Testis (tissue), 3 donors: ENCODE results near the gene OR6J1. TPM values are rescaled to one million over a fixed set of nuclear protein-coding genes. Genes with fewer than 3 reads are reported as not detected.
"Not testable (repeated sequence)": the region's sequence is repeated elsewhere in the genome, so short reads cannot be mapped to it uniquely, and the experiment has no call there.

Experiments
- DNase-seq: peaks from one replicate; pipeline ENCODE4 v3.0.0-alpha.2; 2019
- H3K27ac ChIP-seq, 2 donors: fragments of 200-600 bp; sonication (generic); one replicate each; pipeline ENCODE4 v1.5.1; 2019
- H3K27me3 ChIP-seq: fragments of 200-600 bp; sonication (generic); one replicate; pipeline ENCODE4 v1.5.1; 2019
- H3K36me3 ChIP-seq: fragments of 200-600 bp; sonication (generic); one replicate; pipeline ENCODE4 v1.5.1; 2017; ENCODE audit warnings: low read depth; ENCODE audit errors: missing control alignments
- H3K4me1 ChIP-seq: fragments of 200-600 bp; sonication (generic); one replicate; pipeline ENCODE4 v1.5.1; 2019
- H3K4me3 ChIP-seq, 2 donors: fragments of 200-600 bp; sonication (generic); one replicate each; pipeline ENCODE4 v1.5.1; 2017 to 2019
- H3K9me3 ChIP-seq: fragments of 200-600 bp; sonication (generic); one replicate; pipeline ENCODE4 v1.5.1; 2017
- CTCF ChIP-seq, 3 experiments: fragments of 450-650 bp in 2 of 3; fragments of 200-600 bp in 1 of 3; sonication (generic) in 1 of 3; IDR thresholded peaks; one replicate each; pipeline ENCODE4 v1.5.1; 2016 to 2019; ENCODE audit warnings: antibody characterized with exemption in 3 of 3, mild to moderate bottlenecking in 2 of 3, moderate library complexity in 1 of 3
- POLR2A ChIP-seq: fragments of 450-650 bp; IDR thresholded peaks from one replicate; pipeline ENCODE4 v1.6.1; 2017; ENCODE audit warnings: antibody characterized with exemption, mild to moderate bottlenecking, moderate library complexity
- WGBS, 2 donors: methylation state at CpG; one replicate each; pipeline ENCODE4 v1.1.5; 2018; 5-methylcytosine and 5-hydroxymethylcytosine counted together
- intact Hi-C: fragments of 100-400 bp; cut with DNase I; formaldehyde crosslinking; loops from one replicate; pipeline ENCODE4 v1.15.1; 2023; ENCODE audit warnings: low total_unique reads
- polyA plus RNA-seq: library from polyadenylated mRNA; stranded (reverse); fragments of 350-450 nt; fragmentation: Illumina TruSeq; extraction: RNeasy Lipid Tissue Mini Kit (QIAGEN cat#74804); gene quantifications from one replicate; pipeline ENCODE4 v1.2.3, GENCODE V29; 2014; ENCODE audit warnings: low read depth, low replicate concordance; ENCODE audit not compliant: insufficient read depth
- total RNA-seq, 2 donors: library from RNA; depleted of rRNA; stranded (reverse); fragments of >200 nt; gene quantifications; one replicate each; pipeline ENCODE4 v1.2.3, GENCODE V29; 2016

The OR6J1 gene
- total and polyA plus RNA-seq, 3 donors from 2014 or later, result 0.19 TPM; not detected in 2

DNA sequence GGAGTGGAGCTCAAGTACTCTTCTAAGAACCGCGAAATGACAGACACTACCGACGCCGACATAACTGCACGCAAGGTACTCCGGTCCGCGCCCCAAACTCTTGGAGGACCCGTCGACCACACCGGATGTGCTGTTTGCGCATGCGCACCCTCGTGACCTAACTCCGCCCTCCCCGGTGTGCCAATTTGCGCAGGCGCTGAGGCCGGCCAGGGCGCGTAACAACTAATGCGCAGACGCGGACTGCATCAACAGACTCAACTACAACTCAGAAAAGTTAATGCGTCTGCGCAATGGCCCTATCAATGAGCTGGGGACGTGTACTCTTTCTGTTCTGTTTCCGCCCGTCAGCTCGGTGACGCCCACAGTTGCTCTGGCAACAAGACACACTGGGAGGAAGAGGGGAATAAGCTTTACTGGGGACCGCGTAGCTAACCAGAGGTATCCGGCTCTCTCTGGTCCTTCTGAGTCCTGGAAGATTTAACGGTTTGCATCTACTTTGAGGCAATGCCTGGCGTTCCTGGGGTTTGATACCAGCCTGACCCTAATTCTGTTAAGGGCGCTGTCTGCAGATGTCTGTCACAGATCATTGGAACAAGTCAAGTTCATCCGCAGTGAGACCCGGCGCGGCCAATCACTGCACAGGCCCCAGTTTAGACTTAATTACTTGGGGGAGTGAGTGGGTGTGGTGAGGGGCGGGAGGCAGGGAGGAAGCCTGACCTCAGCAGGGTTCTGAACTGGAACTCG lies 54.9 kb downstream of the OR6J1 start, which contains the start of gene DAD1:
DAD1 (minus strand) TSS at position 129 of the 744 bp plus-strand sequence; CDS start at position 62, 67 bp downstream.
- Histone ChIP-seq H3K27me3 (no peaks in the 10 kb centered on the region), H3K4me3 (peak within 1 kb of the TSS; percentile 82 to 94), H3K4me1 (peaks cover 17% of the 10 kb centered on the region), H3K9me3 (no peaks in the 10 kb centered on the region), H3K36me3 (no peaks in the 10 kb centered on the region), H3K27ac (peak within 1 kb of the TSS; percentile 48 to 88)
- 0 to 1% methylated on average over 16 to 44 of the region's 44 CpGs for WGBS, 2 donors
- peak; percentile 43 for TF ChIP-seq POLR2A
- TF ChIP-seq CTCF (IDR thresholded peaks at IDR 0.05), result peak in 2 of 3 experiments; percentile 16 to 35
- DNase-seq, result peak; percentile 98
- intact Hi-C loops, result no loop called here

- H3K27ac ChIP-seq, result peak overlapping the region; percentile 48 to 88
- no peak for TF ChIP-seq POLR2A
- TF ChIP-seq CTCF (IDR thresholded peaks at IDR 0.05), result no peak
- no peaks in the 10 kb centered on the region for H3K9me3 ChIP-seq
- intact Hi-C loops, result no loop called here
- no peaks in the 10 kb centered on the region for H3K27me3 ChIP-seq
- peaks cover 17% of the 10 kb centered on the region for H3K4me1 ChIP-seq
- DNase-seq, result no peak
- H3K36me3 ChIP-seq, result no peaks in the 10 kb centered on the region
- WGBS, 2 donors, result 2 to 3% methylated on average over 14 to 17 of the region's 17 CpGs
- peak overlapping the region; percentile 82 to 94 for H3K4me3 ChIP-seq
Observed at GRCh38 chr14:22588526-22589095, 55.5 kb downstream of the OR6J1 start.

DNA sequence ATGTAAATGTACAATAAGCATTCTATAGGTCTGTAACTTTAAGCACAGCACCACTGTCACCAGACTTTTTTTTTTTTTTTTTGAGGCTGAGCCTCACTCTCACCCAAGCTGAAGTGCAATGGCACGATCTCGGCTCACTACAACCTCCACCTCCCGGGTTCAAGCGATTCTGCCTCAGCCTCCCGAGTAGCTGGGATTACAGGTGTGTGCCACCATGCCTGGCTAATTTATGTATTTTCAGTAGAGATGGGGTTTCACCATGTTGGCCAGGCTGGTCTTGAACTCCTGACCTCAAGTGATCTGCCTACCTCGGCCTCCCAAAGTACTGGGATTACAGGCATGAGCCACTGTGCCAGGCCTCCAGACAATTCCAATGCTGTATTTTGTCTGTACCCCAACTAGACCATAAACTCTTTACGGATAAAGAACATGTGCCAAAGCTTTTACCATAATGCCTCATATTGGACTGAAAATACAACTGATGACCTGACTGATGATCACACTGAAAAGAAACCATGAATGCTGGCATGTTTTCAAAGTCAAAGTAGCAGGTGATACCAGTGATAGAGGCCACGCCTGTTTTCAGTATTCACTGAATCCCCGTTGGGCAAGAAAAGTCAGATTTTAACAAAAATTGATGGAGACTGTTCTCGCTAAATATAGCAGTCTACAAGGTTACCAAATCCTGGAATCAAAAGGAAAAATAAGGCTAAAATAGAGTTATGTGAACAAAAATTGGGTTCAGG lies 56.3 kb downstream of the OR6J1 start:
- 60 to 68% methylated on average over 10 of the region's 10 CpGs for WGBS, 2 donors
- intact Hi-C loops, result not testable (repeated sequence)
- peaks cover 17% of the 10 kb centered on the region for H3K4me1 ChIP-seq

DNA sequence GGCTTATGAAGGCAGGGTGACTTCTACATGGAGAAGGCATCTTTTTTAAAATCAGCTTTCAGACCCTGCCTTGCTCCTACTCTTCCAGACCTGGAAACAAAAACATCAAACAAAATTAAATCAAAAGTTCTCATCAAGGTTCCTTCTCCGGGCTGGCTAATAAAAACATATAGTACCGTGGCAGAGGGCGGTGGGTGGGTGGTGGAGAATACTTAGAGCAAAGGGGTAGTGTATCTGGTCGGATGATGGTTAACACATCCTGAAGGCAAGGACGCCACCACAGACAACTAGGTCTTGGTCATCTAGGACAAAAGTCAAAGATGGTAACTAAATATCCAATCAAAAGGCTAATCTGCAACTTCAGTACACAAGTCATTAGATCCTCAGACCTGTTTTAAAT lies 56.9 kb downstream of the OR6J1 start:
- Histone ChIP-seq H3K27me3 (no peaks in the 10 kb centered on the region), H3K4me1 (peaks cover 17% of the 10 kb centered on the region), H3K27ac (no peak overlapping the region), H3K36me3 (no peaks in the 10 kb centered on the region), H3K9me3 (no peaks in the 10 kb centered on the region), H3K4me3 (no peak overlapping the region)
- TF ChIP-seq CTCF (IDR thresholded peaks at IDR 0.05), result no peak
- TF ChIP-seq POLR2A, result no peak
- WGBS, 2 donors, result 67 to 78% methylated on average over 5 of the region's 5 CpGs
- intact Hi-C loops, result no loop called here
- no peak for DNase-seq

More for the DNA sequence above, 56.3 kb downstream of the OR6J1 start:
- H3K27me3 ChIP-seq, H3K27ac ChIP-seq, H3K9me3 ChIP-seq, DNase-seq, H3K36me3 ChIP-seq: not testable (repeated sequence)
- H3K4me3 ChIP-seq, result peak overlapping the region; percentile 82 to 94

DNA sequence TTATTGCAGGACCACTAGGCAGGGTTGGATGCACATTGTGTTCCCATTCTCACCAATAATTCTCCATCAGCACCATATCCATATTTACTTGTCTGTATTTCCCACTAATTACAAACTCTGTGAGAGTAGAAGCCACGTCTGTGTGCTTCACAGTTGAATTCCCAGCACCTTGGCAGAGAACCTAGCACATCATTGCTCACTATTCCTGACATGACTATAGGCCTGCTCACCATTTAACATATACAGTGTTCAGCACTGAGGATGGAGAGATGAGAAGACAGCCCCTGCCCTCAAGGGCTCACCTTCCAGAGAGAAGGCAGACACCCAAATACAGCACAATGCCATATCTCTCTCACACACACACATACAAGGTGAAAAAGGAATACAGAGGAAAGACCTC lies 60.2 kb downstream of the OR6J1 start:
- WGBS, 2 donors, result 42 to 79% methylated on average over 1 of the region's 1 CpG
- no peaks in the 10 kb centered on the region for H3K36me3 ChIP-seq
- no peaks in the 10 kb centered on the region for H3K27me3 ChIP-seq
- H3K4me3 ChIP-seq, result no peak overlapping the region
- H3K27ac ChIP-seq, result no peak overlapping the region
- H3K9me3 ChIP-seq, result no peaks in the 10 kb centered on the region
- H3K4me1 ChIP-seq, result peaks cover 17% of the 10 kb centered on the region
- no peak for DNase-seq
- TF ChIP-seq CTCF (IDR thresholded peaks at IDR 0.05) (no peak), POLR2A (no peak)
- intact Hi-C loops, result no loop called here
